Measurements from ENCODE around the gene DDB1. TPM values are rescaled to one million over a fixed set of nuclear protein-coding genes. Genes with fewer than 3 reads are reported as not detected.

DDB1 gene
- total and polyA plus RNA-seq, 9 of the 15 experiments (the other 6 are each of a cell fraction or from before 2014, with no cell fraction given) = 172 to 361 (median 266) TPM

DNA sequence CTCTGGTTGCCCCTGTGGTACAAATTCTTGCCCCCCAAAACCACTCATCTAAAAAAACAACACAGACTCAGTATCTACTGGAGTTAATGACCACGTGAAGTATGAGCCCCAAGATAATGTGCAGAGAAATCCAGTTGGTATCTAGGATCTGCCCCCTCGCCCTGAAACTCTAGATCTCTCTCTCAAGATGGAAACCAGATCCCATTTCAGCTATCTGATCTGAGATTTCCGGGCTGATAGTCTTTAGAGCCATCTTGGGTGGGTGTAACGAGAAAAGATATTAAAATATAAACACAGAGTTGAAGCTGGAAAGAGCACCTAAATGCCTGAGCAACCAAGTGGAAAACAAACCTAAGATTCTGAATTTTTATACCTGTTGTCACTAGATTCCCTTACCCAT is 23.8 kb downstream of the DDB1 start:
- ChIA-PET CTCF (ENCODE audit: low intra/inter-chr PET ratio) (no interaction called here), POLR2A (interaction anchor here (1.6 to 4.6 kb wide), 5 partner anchors 8 to 19 kb away, joined by 4 to 25 read pairs (median 6); no protein-coding TSS in a partner anchor)
- no peak overlapping the region for H3K9ac ChIP-seq (ENCODE audit: insufficient read depth in 1 of 2, low read depth in 2 of 2, low read length in 2 of 2)
- TF ChIP-seq, protein P1, sequence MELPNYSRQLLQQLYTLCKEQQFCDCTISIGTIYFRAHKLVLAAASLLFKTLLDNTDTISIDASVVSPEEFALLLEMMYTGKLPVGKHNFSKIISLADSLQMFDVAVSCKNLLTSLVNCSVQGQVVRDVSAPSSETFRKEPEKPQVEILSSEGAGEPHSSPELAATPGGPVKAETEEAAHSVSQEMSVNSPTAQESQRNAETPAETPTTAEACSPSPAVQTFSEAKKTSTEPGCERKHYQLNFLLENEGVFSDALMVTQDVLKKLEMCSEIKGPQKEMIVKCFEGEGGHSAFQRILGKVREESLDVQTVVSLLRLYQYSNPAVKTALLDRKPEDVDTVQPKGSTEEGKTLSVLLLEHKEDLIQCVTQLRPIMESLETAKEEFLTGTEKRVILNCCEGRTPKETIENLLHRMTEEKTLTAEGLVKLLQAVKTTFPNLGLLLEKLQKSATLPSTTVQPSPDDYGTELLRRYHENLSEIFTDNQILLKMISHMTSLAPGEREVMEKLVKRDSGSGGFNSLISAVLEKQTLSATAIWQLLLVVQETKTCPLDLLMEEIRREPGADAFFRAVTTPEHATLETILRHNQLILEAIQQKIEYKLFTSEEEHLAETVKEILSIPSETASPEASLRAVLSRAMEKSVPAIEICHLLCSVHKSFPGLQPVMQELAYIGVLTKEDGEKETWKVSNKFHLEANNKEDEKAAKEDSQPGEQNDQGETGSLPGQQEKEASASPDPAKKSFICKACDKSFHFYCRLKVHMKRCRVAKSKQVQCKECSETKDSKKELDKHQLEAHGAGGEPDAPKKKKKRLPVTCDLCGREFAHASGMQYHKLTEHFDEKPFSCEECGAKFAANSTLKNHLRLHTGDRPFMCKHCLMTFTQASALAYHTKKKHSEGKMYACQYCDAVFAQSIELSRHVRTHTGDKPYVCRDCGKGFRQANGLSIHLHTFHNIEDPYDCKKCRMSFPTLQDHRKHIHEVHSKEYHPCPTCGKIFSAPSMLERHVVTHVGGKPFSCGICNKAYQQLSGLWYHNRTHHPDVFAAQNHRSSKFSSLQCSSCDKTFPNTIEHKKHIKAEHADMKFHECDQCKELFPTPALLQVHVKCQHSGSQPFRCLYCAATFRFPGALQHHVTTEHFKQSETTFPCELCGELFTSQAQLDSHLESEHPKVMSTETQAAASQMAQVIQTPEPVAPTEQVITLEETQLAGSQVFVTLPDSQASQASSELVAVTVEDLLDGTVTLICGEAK (IDR thresholded peaks at IDR 0.05) = no peak
- TF ChIP-seq, protein P1 (CRISPR knock-in tag; IDR thresholded peaks at IDR 0.05) = no peak
- TF ChIP-seq TAF9B (IDR thresholded peaks at IDR 0.05; ENCODE audit: partially characterized antibody) = no peak
- TF ChIP-seq, protein P2, sequence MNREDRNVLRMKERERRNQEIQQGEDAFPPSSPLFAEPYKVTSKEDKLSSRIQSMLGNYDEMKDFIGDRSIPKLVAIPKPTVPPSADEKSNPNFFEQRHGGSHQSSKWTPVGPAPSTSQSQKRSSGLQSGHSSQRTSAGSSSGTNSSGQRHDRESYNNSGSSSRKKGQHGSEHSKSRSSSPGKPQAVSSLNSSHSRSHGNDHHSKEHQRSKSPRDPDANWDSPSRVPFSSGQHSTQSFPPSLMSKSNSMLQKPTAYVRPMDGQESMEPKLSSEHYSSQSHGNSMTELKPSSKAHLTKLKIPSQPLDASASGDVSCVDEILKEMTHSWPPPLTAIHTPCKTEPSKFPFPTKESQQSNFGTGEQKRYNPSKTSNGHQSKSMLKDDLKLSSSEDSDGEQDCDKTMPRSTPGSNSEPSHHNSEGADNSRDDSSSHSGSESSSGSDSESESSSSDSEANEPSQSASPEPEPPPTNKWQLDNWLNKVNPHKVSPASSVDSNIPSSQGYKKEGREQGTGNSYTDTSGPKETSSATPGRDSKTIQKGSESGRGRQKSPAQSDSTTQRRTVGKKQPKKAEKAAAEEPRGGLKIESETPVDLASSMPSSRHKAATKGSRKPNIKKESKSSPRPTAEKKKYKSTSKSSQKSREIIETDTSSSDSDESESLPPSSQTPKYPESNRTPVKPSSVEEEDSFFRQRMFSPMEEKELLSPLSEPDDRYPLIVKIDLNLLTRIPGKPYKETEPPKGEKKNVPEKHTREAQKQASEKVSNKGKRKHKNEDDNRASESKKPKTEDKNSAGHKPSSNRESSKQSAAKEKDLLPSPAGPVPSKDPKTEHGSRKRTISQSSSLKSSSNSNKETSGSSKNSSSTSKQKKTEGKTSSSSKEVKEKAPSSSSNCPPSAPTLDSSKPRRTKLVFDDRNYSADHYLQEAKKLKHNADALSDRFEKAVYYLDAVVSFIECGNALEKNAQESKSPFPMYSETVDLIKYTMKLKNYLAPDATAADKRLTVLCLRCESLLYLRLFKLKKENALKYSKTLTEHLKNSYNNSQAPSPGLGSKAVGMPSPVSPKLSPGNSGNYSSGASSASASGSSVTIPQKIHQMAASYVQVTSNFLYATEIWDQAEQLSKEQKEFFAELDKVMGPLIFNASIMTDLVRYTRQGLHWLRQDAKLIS (CRISPR knock-in tag; IDR thresholded peaks at IDR 0.05) = no peak
- no peak for FAIRE-seq
- H4K20me1 ChIP-seq (replicated peaks; ENCODE audit: control insufficient read depth, insufficient read depth, low read length) = no peaks in the 10 kb centered on the region
- no peaks in the 10 kb centered on the region for H3K4me1 ChIP-seq (replicated peaks in 1 of 2; ENCODE audit: control insufficient read depth in 2 of 2, insufficient read depth in 2 of 2, low read length in 2 of 2)
- 90% methylated on average over 4 of the region's 4 CpGs for WGBS (ENCODE audit: insufficient coverage, low coverage, missing lambda C conversion rate)
- no peak overlapping the region for H3K27ac ChIP-seq (ENCODE audit: extremely low read depth, low read depth, low read length)
- no peak overlapping the region for H3K4me3 ChIP-seq
- H3K4me2 ChIP-seq (ENCODE audit: insufficient read depth, low read length) = no peak overlapping the region
- H3K27me3 ChIP-seq (ENCODE audit: control insufficient read depth in 2 of 2, insufficient read depth in 2 of 2, low read length in 2 of 2) = no peaks in the 10 kb centered on the region
- no TSS peak for BruUV-seq (replicated peaks)
- intact Hi-C loops (cut with micrococcal nuclease) (no loop called here), in situ Hi-C loops (cut with MboI) (no loop called here)
- no peaks in the 10 kb centered on the region for H3K79me2 ChIP-seq (ENCODE audit: control insufficient read depth, insufficient read depth, low read length)
- peaks cover 97% of the 10 kb centered on the region for H3K36me3 ChIP-seq (ENCODE audit: control insufficient read depth, insufficient read depth, low read length)
- DNase-seq (ENCODE audit: extremely low read depth in 1 of 4, low spot score in 3 of 4) = no peak
- ATAC-seq = no peak
- no peaks in the 10 kb centered on the region for H3K9me3 ChIP-seq (replicated peaks; ENCODE audit: control insufficient read depth, insufficient read depth, low read depth, low read length)
- peaks cover 3% of the 10 kb centered on the region for H3K9me1 ChIP-seq (ENCODE audit: control insufficient read depth, insufficient read depth, low read length)
- no peak overlapping the region for H2AFZ ChIP-seq (ENCODE audit: low read depth, low read length)
